ENCODE measurements around the gene MGRN1.

DNA sequence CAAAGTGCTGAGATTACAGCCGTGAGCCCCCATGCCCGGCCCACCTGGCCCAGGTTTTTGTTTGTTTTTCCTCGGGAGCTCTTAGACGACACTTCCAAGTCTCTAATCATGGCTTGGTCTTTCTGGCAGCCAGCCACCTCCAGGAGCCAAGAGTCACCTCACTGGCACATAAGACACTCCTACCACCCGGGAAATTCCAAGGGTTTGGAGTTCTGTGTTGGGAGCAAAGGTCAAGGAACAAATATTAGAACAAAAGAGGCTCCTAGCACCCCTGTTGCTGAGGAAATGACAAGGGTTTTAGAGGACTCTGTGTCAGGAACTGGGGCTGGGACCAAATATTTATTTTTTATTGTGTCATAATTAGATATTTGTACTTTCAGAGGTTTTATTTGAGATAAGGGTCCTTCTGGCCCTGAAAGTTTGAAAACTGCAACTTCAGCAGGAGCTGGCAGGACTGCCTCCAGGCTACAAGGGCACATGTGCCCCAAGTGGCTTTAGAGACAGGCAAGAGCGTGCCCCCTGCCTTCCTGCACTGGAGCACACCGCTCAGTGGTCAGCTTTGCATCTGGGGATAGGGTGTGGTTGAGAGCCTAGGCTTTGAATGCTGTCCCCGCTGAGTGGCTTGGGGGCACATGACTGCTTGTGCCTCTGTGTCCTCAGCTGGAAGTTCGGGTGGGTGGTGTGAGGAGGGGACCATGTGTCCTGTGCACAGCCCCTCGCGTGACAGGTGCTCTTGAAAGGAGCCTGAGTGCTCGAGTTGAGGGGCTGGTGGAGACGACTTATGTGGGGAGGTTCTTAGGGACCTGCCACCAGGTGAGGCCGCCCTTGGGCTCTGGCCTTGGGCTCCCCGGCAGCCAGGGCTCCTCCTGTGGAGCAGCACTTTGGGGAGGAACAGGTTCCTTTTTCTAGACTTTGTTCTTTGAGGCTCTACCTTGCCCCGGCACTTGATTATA is 29.7 kb downstream of the MGRN1 start:
- TF ChIP-seq, protein P1, sequence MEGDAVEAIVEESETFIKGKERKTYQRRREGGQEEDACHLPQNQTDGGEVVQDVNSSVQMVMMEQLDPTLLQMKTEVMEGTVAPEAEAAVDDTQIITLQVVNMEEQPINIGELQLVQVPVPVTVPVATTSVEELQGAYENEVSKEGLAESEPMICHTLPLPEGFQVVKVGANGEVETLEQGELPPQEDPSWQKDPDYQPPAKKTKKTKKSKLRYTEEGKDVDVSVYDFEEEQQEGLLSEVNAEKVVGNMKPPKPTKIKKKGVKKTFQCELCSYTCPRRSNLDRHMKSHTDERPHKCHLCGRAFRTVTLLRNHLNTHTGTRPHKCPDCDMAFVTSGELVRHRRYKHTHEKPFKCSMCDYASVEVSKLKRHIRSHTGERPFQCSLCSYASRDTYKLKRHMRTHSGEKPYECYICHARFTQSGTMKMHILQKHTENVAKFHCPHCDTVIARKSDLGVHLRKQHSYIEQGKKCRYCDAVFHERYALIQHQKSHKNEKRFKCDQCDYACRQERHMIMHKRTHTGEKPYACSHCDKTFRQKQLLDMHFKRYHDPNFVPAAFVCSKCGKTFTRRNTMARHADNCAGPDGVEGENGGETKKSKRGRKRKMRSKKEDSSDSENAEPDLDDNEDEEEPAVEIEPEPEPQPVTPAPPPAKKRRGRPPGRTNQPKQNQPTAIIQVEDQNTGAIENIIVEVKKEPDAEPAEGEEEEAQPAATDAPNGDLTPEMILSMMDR (IDR thresholded peaks at IDR 0.05): no peak
- TF ChIP-seq POLR2AphosphoS5 (IDR thresholded peaks at IDR 0.05; ENCODE audit: insufficient read depth in 1 of 2, low read depth in 1 of 2): no peak
